HG03025 (cell line): ENCODE data around the gene UBL5.

Experiments used
- ATAC-seq: cut with Tn5 transposase; IDR thresholded peaks from one replicate; pipeline ENCODE4 v1.9.1; 2021; ENCODE audit warnings: mild to moderate bottlenecking, moderate library complexity; ENCODE audit not compliant: unreplicated experiment, low FRiP score

UBL5 gene

DNA sequence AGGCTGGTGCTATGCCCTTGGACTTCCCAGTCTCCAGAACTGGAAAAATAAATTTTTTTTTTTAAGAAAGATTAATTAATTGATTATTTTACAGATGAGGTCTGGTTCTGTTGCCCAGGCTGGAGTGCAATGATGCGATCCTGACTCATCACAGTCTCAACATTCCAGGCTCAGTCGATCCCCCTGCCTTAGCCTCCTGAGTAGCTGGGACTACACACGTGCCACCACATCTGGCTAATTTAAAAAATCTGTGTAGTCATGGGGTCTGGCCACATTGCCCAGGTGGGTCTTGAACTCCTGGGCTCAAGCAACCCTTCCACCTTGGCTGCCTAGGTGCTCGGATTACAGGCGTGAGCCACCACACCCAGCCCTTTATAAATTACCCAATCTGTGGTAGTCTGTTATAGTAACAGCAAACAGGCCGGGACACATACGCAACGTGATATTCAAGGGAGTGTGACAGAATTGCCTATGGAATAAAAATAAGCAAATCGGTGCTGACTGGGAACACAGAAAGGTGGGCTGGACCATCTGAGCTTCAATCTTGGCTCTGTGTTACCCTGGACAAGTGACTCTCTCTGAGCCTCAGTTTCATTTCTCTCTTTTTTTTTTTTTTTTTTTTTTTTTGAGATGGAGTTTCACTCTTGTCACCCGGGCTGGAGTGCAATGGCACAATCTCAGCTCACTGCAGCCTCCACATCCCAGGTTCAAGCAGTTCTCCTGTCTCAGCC lies 50.2 kb downstream of the UBL5 start:
- ATAC-seq, result no peak

DNA sequence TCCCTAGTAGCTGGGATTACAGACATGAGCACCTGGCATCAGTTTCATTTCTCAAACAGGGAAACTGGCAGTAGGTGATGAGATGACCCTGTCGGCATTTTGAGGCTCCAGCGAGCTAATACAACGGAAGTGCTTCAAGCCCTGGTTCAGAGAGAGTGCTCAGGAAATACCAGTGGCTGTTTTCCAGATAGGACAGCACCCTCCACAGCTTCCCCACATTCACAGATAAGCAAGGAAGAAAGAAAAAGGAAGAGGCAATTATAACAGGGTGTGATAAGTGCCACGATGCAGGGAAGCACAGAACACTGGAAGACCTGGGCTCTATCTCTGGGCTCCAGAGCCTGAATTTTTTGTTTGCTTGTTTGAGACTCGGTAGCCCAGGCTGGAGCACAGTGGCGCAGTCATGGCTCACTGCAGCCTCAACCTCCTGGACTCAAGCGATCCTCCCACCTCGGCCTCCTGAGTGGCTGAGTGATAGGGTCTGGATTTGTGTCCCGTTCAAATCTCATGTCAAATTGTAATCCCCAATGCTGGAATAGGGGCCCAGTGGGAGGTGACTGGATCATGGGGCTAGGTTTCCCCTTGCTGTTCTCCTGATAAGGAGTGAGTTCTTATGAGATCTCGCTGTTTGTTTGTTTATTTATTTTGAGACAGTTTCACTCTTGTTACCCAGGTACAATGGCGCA lies 50.9 kb downstream of the UBL5 start:
- ATAC-seq, result no peak
